H1 (cell line): ENCODE measurements around the gene TMBIM1. TPM values are rescaled to one million over a fixed set of nuclear protein-coding genes. Genes with fewer than 3 reads are reported as not detected.

Source experiments
- CTCF ChIA-PET: fragments of 300-600 bp; sonication (Branson Sonifier 250); formaldehyde crosslinking; loops from one replicate; lab custom pipeline; 2021; ENCODE audit not compliant: partially characterized antibody; lab: Charles Lee
- POLR2A ChIA-PET: fragments of 300-600 bp; sonication (Branson Sonifier 250); formaldehyde crosslinking; loops from one replicate; lab custom pipeline; 2021; ENCODE audit warnings: inconsistent platforms; ENCODE audit not compliant: partially characterized antibody; lab: Charles Lee
- DNase-seq, 2 experiments: peaks; one replicate each; pipeline versions ENCODE4 v3.0.0 to v3.0.0-alpha.2; 2010 to 2022; ENCODE audit warnings: low spot score in 2 of 2, low read depth in 1 of 2, mixed read lengths in 1 of 2
- FAIRE-seq: peaks from 2 replicates; lab custom pipeline; 2011; peaks lifted over from hg19 to GRCh38; lab: Jason Lieb, UNC
- H2AFZ ChIP-seq: 2 replicates; pipeline ENCODE4 v1.8.1; 2012; ENCODE audit warnings: low read length, inconsistent platforms
- H2AK5ac ChIP-seq: 2 replicates; pipeline ENCODE4 v1.6.1; 2013; ENCODE audit warnings: low read depth, low read length
- H2BK120ac ChIP-seq: replicated peaks from 2 replicates; pipeline ENCODE3; 2013; ENCODE audit warnings: low read depth, low read length, inconsistent platforms
- H2BK12ac ChIP-seq: 2 replicates; pipeline ENCODE4 v1.6.1; 2013; ENCODE audit warnings: low read depth, low read length
- H2BK15ac ChIP-seq: 2 replicates; pipeline ENCODE4 v1.6.1; 2013; ENCODE audit warnings: low read length
- H2BK20ac ChIP-seq: 2 replicates; pipeline ENCODE4 v1.6.1; 2013; ENCODE audit warnings: low read length
- H2BK5ac ChIP-seq: 2 replicates; pipeline ENCODE4 v1.6.1; 2013; ENCODE audit warnings: low read depth, low read length
- H3K14ac ChIP-seq: 2 replicates; pipeline ENCODE4 v1.6.1; 2013; ENCODE audit warnings: inconsistent platforms; ENCODE audit not compliant: insufficient read length
- H3K18ac ChIP-seq: 2 replicates; pipeline ENCODE4 v1.6.1; 2013; ENCODE audit warnings: low read length; ENCODE audit errors: extremely low read depth
- H3K23ac ChIP-seq: 2 replicates; pipeline ENCODE4 v1.6.1; 2013; ENCODE audit warnings: inconsistent platforms; ENCODE audit not compliant: insufficient read length
- H3K23me2 ChIP-seq: 2 replicates; pipeline ENCODE4 v1.6.1; 2013; ENCODE audit warnings: low read depth, low read length
- H3K27ac ChIP-seq: 2 replicates; pipeline ENCODE4 v1.6.1; 2011; ENCODE audit warnings: low read depth, low read length, inconsistent platforms
- H3K27me3 ChIP-seq, 4 experiments: replicated peaks in 1 of 4; 1 replicate in 1 of 4; 2 replicates in 3 of 4; pipeline versions ENCODE4 v1.6.1 to v1.8.1; 2011 to 2013; ENCODE audit warnings: low read length in 3 of 4, mild to moderate bottlenecking in 3 of 4, inconsistent platforms in 2 of 4, mixed read lengths in 2 of 4, moderate library complexity in 1 of 4; ENCODE audit not compliant: control insufficient read depth in 3 of 4, insufficient read depth in 3 of 4; ENCODE audit errors: extremely low read depth in 1 of 4
- H3K36me3 ChIP-seq, 4 experiments: 2 replicates each; pipeline versions ENCODE4 v1.6.1 to v1.8.1; 2011 to 2013; ENCODE audit warnings: mild to moderate bottlenecking in 4 of 4, low read length in 3 of 4, moderate library complexity in 2 of 4, control low read depth in 1 of 4, inconsistent platforms in 1 of 4; ENCODE audit not compliant: insufficient read depth in 4 of 4, control insufficient read depth in 2 of 4
- H3K4ac ChIP-seq: replicated peaks from 2 replicates; pipeline ENCODE3; 2013; ENCODE audit warnings: low read length, low read depth, mixed read lengths, inconsistent platforms; ENCODE audit not compliant: insufficient read length
- H3K4me1 ChIP-seq, 4 experiments: replicated peaks in 1 of 4; 1 replicate in 1 of 4; 2 replicates in 3 of 4; pipeline versions ENCODE4 v1.6.1 to v1.8.1; 2011 to 2013; ENCODE audit warnings: low read length in 3 of 4, inconsistent platforms in 2 of 4, mixed read lengths in 1 of 4; ENCODE audit not compliant: insufficient read depth in 4 of 4, control insufficient read depth in 3 of 4
- H3K4me2 ChIP-seq, 2 experiments: 2 replicates each; pipeline versions ENCODE4 v1.6.1 to v1.8.1; 2011 to 2013; ENCODE audit warnings: low read depth in 2 of 2, low read length in 2 of 2, control low read depth in 1 of 2, inconsistent platforms in 1 of 2, mild to moderate bottlenecking in 1 of 2; ENCODE audit not compliant: insufficient read depth in 1 of 2
- H3K4me3 ChIP-seq, 4 experiments: fragments of 200-600, 300-600 bp in 1 of 4; sonication (generic), shearing (Covaris generic), sonication (Bioruptor Twin) in 1 of 4; 2 replicates each; pipeline versions ENCODE4 v1.5.1 to v1.8.1; 2011 to 2016; ENCODE audit warnings: low read length in 4 of 4, low read depth in 3 of 4, control low read depth in 2 of 4, inconsistent platforms in 2 of 4, mild to moderate bottlenecking in 2 of 4, mixed read lengths in 1 of 4, moderate library complexity in 1 of 4; ENCODE audit not compliant: insufficient read depth in 2 of 4; ENCODE audit errors: extremely low read depth in 1 of 4
- H3K56ac ChIP-seq: replicated peaks from 2 replicates; pipeline ENCODE3; 2013; ENCODE audit warnings: low read depth, mild to moderate bottlenecking, mixed read lengths, low read length, inconsistent platforms; ENCODE audit not compliant: insufficient read length
- H3K79me1 ChIP-seq: 2 replicates; pipeline ENCODE4 v1.6.1; 2013; ENCODE audit warnings: low read depth, low read length, control low read depth
- H3K79me2 ChIP-seq, 2 experiments: 2 replicates each; pipeline versions ENCODE4 v1.6.1 to v1.8.1; 2012 to 2013; ENCODE audit warnings: low read length in 2 of 2, mild to moderate bottlenecking in 2 of 2, inconsistent platforms in 1 of 2; ENCODE audit not compliant: insufficient read depth in 2 of 2, control insufficient read depth in 1 of 2
- H3K9ac ChIP-seq, 4 experiments: replicated peaks in 1 of 4; 1 replicate in 1 of 4; 2 replicates in 3 of 4; pipeline versions ENCODE4 v1.6.1 to v1.8.1; 2011 to 2013; ENCODE audit warnings: low read depth in 3 of 4, low read length in 3 of 4, control low read depth in 2 of 4, mild to moderate bottlenecking in 2 of 4, moderate library complexity in 2 of 4, inconsistent platforms in 1 of 4; ENCODE audit errors: extremely low read depth in 1 of 4
- H3K9me3 ChIP-seq, 2 experiments: 2 replicates each; pipeline versions ENCODE4 v1.6.1 to v1.8.1; 2012 to 2013; ENCODE audit warnings: mild to moderate bottlenecking in 2 of 2, moderate library complexity in 2 of 2, control low read depth in 1 of 2, inconsistent platforms in 1 of 2, low read depth in 1 of 2, low read length in 1 of 2, mixed read lengths in 1 of 2; ENCODE audit not compliant: insufficient read depth in 2 of 2
- H4K20me1 ChIP-seq, 2 experiments: replicated peaks in 1 of 2; 2 replicates each; pipeline versions ENCODE3 to v1.8.1; 2011 to 2013; ENCODE audit warnings: inconsistent platforms in 2 of 2, low read length in 2 of 2, mild to moderate bottlenecking in 1 of 2; ENCODE audit not compliant: insufficient read depth in 2 of 2, control insufficient read depth in 1 of 2
- H4K5ac ChIP-seq: 2 replicates; pipeline ENCODE4 v1.6.1; 2013; ENCODE audit warnings: low read length, low read depth, mixed read lengths, inconsistent platforms; ENCODE audit not compliant: insufficient read length
- H4K8ac ChIP-seq: 2 replicates; pipeline ENCODE4 v1.8.0; 2013; ENCODE audit warnings: mild to moderate bottlenecking, moderate library complexity, low read length, inconsistent platforms; ENCODE audit not compliant: insufficient read depth; ENCODE audit errors: extremely low read depth
- H4K91ac ChIP-seq: replicated peaks from 2 replicates; pipeline ENCODE3; 2013; ENCODE audit warnings: low read length, mixed read lengths, inconsistent platforms; ENCODE audit not compliant: insufficient read length
- EP300 ChIP-seq, 2 experiments: IDR thresholded peaks; 1 replicate in 1 of 2; 2 replicates in 1 of 2; pipeline ENCODE4 v1.6.1; 2011 to 2012; ENCODE audit warnings: low read depth in 2 of 2, low read length in 2 of 2, mild to moderate bottlenecking in 2 of 2, borderline replicate concordance in 1 of 2, inconsistent platforms in 1 of 2, moderate library complexity in 1 of 2
- KDM4A ChIP-seq: IDR thresholded peaks from one replicate; pipeline ENCODE4 v1.7.1; 2012; ENCODE audit warnings: low read depth, mild to moderate bottlenecking, moderate library complexity, low read length, inconsistent platforms; ENCODE audit not compliant: severe bottlenecking
- PHF8 ChIP-seq: fragments of 200-600 bp; sonication (generic); conservative IDR thresholded peaks from 2 replicates; pipeline ENCODE4 v1.7.1; 2012; ENCODE audit warnings: low read depth, mild to moderate bottlenecking, inconsistent platforms, low read length, moderate library complexity
- POLR2A ChIP-seq, 2 experiments: IDR thresholded peaks; 1 replicate in 1 of 2; 2 replicates in 1 of 2; pipeline ENCODE4 v1.6.1; 2011; ENCODE audit warnings: low read depth in 2 of 2, low read length in 2 of 2, mild to moderate bottlenecking in 2 of 2; ENCODE audit errors: control extremely low read depth in 1 of 2
- SIN3A ChIP-seq, 2 experiments: IDR thresholded peaks in 1 of 2; conservative IDR thresholded peaks in 1 of 2; 2 replicates each; pipeline ENCODE4 v1.6.1; 2011 to 2012; ENCODE audit warnings: low read length in 2 of 2, improper control_type of control experiment in 1 of 2, low read depth in 1 of 2, mild to moderate bottlenecking in 1 of 2
- SIRT6 ChIP-seq: IDR thresholded peaks from one replicate; pipeline ENCODE4 v1.7.1; 2012; ENCODE audit warnings: low read length, inconsistent platforms
- SP1 ChIP-seq: IDR thresholded peaks from 2 replicates; pipeline ENCODE4 v1.6.1; 2011; ENCODE audit warnings: low read depth, low read length
- TAF1 ChIP-seq: IDR thresholded peaks from 2 replicates; pipeline ENCODE4 v1.6.1; 2011; ENCODE audit warnings: mild to moderate bottlenecking, low read depth, low read length
- TAF7 ChIP-seq: optimal IDR thresholded peaks from 2 replicates; pipeline ENCODE3; 2011; ENCODE audit warnings: low read depth, mild to moderate bottlenecking, inconsistent platforms, low read length, moderate library complexity, borderline replicate concordance
- TEAD4 ChIP-seq: IDR thresholded peaks from 2 replicates; pipeline ENCODE4 v1.6.1; 2012; ENCODE audit warnings: low read depth, low read length, inconsistent platforms, mixed read lengths
- YY1 ChIP-seq: IDR thresholded peaks from 2 replicates; pipeline ENCODE4 v1.6.1; 2011; ENCODE audit warnings: low read depth, mild to moderate bottlenecking, low read length
- WGBS, 2 experiments: shearing (Covaris generic) in 1 of 2; methylation state at CpG; one replicate each; pipeline versions ENCODE4 v1.1.6 to v1.1.7; 2013 to 2015; ENCODE audit warnings: low lambda C conversion rate in 2 of 2, mixed read lengths in 2 of 2, inconsistent platforms in 1 of 2, low coverage in 1 of 2, missing lambda C conversion rate in 1 of 2; ENCODE audit not compliant: insufficient replicate concordance in 2 of 2, insufficient coverage in 1 of 2, insufficient read length in 1 of 2; ENCODE audit errors: extremely low coverage in 1 of 2, missing lambda C conversion rate in 1 of 2; 5-methylcytosine and 5-hydroxymethylcytosine counted together
- polyA plus RNA-seq, 7 experiments: library from polyadenylated mRNA; depleted of rRNA in 3 of 7; stranded (reverse) in 5 of 7; unstranded in 2 of 7; fragments of >200 nt in 5 of 7; fragments of 200-250 nt in 2 of 7; gene quantifications; 1 replicate in 5 of 7; 2 replicates in 1 of 7; 4 replicates in 1 of 7; pipeline versions ENCODE4 v1.2.1 to v1.2.3, GENCODE V29; 2011 to 2013; ENCODE audit warnings: missing spikeins in 2 of 7, mixed read lengths in 2 of 7
- total RNA-seq: library from RNA; stranded (reverse); fragmentation: NEBNext Ultra II Directional; extraction: Animal tissue kit (Norgen Biotek cat#: 25700); gene quantifications from 2 replicates; pipeline ENCODE4 v1.2.1, GENCODE V29; 2021

Gene TMBIM1
- total and polyA plus RNA-seq, 2 of the 8 experiments (the other 6 are each of a cell fraction or from before 2014, with no cell fraction given), result 22.1 to 36.8 TPM

DNA sequence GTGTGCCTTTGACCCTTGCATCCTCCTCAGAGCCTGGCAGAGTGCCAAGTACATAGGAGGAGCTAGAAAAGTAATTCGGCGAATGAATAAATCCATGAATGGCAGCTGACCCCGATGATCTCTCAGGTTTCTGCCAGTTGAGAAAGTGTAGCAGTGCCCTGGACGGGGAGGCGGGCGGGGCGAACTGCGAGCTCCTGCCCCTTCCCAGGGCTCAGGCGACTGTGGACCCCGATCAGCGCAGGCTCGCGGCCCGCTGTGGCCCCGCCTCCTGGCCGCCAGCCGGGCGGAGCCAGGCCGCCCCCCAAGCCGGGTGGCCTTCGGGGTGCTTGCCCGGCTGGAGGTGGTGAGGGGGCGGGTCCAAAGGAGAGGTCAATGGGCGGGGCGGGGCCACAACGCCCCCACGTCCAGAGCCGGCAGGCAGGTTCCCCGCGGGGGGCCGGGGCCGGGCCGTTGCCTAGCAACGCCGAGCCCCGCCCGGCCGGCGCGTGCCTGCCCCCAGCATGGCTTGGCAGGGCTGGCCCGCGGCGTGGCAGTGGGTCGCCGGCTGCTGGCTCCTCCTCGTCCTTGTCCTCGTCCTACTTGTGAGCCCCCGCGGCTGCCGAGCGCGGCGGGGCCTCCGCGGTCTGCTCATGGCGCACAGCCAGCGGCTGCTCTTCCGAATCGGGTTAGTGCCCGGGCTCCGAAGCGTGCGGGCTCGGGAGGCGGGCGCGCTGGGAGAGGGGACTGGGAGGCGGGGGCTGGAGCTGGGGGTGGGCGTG lies 30.6 kb upstream of the TMBIM1 start:
- Histone ChIP-seq H3K14ac (no peak overlapping the region), H3K79me1 (no peaks in the 10 kb centered on the region), H2AFZ (peak overlapping the region; percentile 28; the same call in 1 of the 2 replicates), H3K4me2 (peak overlapping the region; percentile 94 to 98), H3K4me1 (peaks cover 5 to 28% (median 20%) of the 10 kb centered on the region in 4 experiments), H2BK120ac (no peak overlapping the region), H3K4ac (no peak overlapping the region), H3K4me3 (peak overlapping the region; percentile 65 to 81 (median 73)), H3K36me3 (no peaks in the 10 kb centered on the region), H3K18ac (peak overlapping the region; percentile 96), H4K8ac (peak overlapping the region; percentile 82; the same call in 1 of the 2 replicates), H2BK20ac (no peak overlapping the region), H2AK5ac (no peak overlapping the region), H2BK5ac (peak overlapping the region; percentile 84; the same call in 1 of the 2 replicates), H3K79me2 (no peaks in the 10 kb centered on the region), H3K23ac (no peak overlapping the region), H4K5ac (peak overlapping the region; percentile 96), H2BK15ac (0 out of 2 replicates have a peak overlapping the region, but pooled peaks have one; percentile 88), H4K20me1 (no peaks in the 10 kb centered on the region), H3K27ac (no peak overlapping the region), H3K9ac (peak overlapping the region in 2 of 4 experiments; percentile 38 to 45; a peak in 2 of 7 replicates), H3K56ac (no peak overlapping the region), H2BK12ac (peak overlapping the region; percentile 80), H3K9me3 (no peaks in the 10 kb centered on the region), H3K23me2 (peaks cover 12% of the 10 kb centered on the region; the same call in 1 of the 2 replicates), H3K27me3 (no peaks in the 10 kb centered on the region), H4K91ac (peak overlapping the region; percentile 68)
- DNase-seq, result peak; percentile 79 to 95
- ChIA-PET CTCF (interaction anchor here (0.5 to 5.8 kb wide), 12 partner anchors 11 to 82 kb away, joined by 3 to 39 read pairs (median 4); partner anchors contain the start of gene CATIP), POLR2A (interaction anchor here (0.6 to 2.5 kb wide), 14 partner anchors 10 to 99 kb away, joined by 3 to 13 read pairs (median 4); partner anchors contain the start of genes AAMP and PNKD)
- WGBS, 2 experiments, result 3% methylated on average over 22 of the region's 69 CpGs; no CpG with 5 or more reads in 1 of the 2 experiments
- no peak for FAIRE-seq
- TF ChIP-seq SIRT6 (no peak), PHF8 (peak; percentile 61; the same call in 1 of the 2 replicates), EP300 (IDR thresholded peaks at IDR 0.05; ENCODE audit: borderline replicate concordance in 1 of 2, low read depth in 2 of 2, low read length in 2 of 2) (peak in 1 of 2 experiments; percentile 15; a peak in 1 of 3 replicates), POLR2A (IDR thresholded peaks at IDR 0.05; ENCODE audit: control extremely low read depth in 1 of 2, low read depth in 2 of 2, low read length in 2 of 2) (peak in 1 of 2 experiments; percentile 38; a peak in 1 of 3 replicates), TEAD4 (0 out of 2 replicates have a peak, but pooled peaks have one; percentile 39), TAF7 (peak; percentile 64), KDM4A (peak; percentile 87), SP1 (peak; percentile 33; the same call in 1 of the 2 replicates), SIN3A (conservative IDR thresholded peaks at IDR 0.05 in 1 of 2, IDR thresholded peaks at IDR 0.05 in 1 of 2; ENCODE audit: low read depth in 1 of 2, low read length in 2 of 2) (peak in 1 of 2 experiments; percentile 74; a peak in 2 of 4 replicates), YY1 (no peak), TAF1 (peak; percentile 91)
